GM12865 (cell line): Measurements from ENCODE around the gene INSIG2.
A peak's percentile ranks its signal among the peaks of the same experiment; 100 is the strongest.

ENCODE experiments used
- DNase-seq: peaks from one replicate; pipeline ENCODE4 v3.0.0; 2010; ENCODE audit warnings: low read depth
- H3K4me3 ChIP-seq: 2 replicates; pipeline ENCODE4 v1.5.1; 2011; ENCODE audit warnings: mild to moderate bottlenecking, low read depth, low read length, control low read depth
- TF ChIP-seq, protein P1 (sequence below): IDR thresholded peaks from 2 replicates; pipeline ENCODE4 v1.5.1; 2011; ENCODE audit warnings: low read length, control low read depth, low read depth, inconsistent platforms; ENCODE audit not compliant: insufficient read depth; ENCODE audit errors: missing control alignments

INSIG2 gene

DNA sequence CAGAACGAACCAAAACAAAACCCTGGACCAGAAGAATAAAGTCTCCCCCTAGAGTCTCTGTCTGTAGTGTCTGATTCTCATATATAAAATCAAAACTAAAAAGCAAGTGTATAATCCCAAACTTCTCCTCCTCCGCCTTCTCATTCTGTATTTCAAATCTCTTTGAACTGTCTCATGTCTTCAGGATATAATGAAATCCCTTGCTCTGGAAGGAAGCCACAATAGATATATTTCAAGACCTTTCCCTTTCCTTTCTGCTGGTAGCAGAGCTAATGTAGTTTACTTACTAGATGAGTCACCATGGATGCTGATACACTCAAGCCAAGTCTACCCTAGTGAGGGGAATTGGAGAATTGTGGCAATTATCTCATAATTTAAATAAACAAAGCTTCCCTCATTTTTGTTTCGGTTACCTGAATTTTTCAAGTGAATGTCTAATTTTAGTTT is 40.9 kb upstream of the INSIG2 start:
- no peak overlapping the region for H3K4me3 ChIP-seq
- no peak for DNase-seq
- TF ChIP-seq, protein P1, sequence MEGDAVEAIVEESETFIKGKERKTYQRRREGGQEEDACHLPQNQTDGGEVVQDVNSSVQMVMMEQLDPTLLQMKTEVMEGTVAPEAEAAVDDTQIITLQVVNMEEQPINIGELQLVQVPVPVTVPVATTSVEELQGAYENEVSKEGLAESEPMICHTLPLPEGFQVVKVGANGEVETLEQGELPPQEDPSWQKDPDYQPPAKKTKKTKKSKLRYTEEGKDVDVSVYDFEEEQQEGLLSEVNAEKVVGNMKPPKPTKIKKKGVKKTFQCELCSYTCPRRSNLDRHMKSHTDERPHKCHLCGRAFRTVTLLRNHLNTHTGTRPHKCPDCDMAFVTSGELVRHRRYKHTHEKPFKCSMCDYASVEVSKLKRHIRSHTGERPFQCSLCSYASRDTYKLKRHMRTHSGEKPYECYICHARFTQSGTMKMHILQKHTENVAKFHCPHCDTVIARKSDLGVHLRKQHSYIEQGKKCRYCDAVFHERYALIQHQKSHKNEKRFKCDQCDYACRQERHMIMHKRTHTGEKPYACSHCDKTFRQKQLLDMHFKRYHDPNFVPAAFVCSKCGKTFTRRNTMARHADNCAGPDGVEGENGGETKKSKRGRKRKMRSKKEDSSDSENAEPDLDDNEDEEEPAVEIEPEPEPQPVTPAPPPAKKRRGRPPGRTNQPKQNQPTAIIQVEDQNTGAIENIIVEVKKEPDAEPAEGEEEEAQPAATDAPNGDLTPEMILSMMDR: no peak

DNA sequence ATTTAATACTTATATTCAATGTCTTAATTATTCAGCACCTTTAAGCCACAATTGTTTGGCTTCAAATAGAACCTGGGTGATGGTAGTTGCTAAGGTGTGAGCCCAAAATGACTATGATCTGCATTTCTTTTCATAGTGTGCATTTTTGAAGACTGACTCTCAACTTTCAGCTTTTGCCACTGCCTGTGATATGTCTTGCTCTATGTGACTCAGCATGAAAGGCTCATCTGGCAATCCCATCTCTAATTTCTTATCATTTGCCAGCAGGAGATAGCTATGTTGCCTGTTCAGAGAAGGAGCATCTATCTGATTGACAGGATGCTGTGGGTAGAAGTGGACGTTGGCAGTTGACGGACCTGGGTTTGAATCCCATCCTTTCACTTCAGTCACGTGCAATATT is 39.9 kb upstream of the INSIG2 start:
- no peak for DNase-seq
- TF ChIP-seq, protein P1: no peak
- H3K4me3 ChIP-seq: no peak overlapping the region

DNA sequence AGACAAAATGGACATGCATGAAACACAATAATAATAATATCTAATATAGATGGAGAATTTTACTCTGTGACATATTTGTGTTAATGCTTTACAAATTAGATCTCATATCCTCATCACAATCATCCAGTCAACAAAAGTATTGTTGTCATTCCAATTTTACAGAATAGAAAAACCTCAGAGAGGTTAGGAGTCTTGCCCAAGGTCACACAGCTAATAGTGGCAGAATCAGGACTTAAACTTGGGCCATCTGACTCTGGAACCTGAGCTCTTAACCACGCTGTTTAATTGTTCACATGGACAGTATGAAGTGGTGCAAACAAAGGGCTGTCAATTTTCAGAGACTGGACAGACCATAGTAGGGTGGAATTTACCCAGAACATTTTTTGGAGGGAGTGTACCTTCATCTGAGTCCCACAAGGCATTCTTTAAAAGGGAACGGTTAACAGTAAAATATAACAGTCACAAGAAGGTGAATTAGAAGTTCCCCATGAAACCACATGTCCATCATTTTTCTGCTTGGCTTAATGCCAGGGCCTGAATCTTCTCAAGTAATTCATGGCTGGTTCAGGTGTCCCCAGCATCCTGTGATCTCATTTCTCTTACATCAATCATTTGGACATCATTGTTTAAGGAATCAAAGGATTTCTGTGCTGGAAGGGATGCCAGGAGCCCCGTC is 39.0 kb upstream of the INSIG2 start:
- no peak overlapping the region for H3K4me3 ChIP-seq
- peak; percentile 38 for DNase-seq

DNA sequence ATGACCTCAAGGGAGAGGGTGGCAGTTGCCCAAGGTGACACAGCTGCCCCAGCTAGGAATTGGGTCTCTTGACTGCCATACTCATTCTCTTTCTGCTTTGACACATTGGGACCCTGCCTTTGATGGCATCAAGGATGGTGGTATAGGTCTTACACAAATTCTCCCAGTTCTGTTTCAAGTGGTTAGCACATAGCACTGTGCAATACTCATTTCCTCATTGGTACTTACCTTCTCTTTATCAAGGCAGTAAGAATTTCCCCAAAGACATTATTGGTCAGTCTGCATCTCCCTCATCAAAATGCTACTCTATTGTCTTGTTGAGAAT is 38.5 kb upstream of the INSIG2 start:
- H3K4me3 ChIP-seq: no peak overlapping the region
- DNase-seq: peak; percentile 38
- TF ChIP-seq, protein P1: no peak

More for the DNA sequence above, 39.0 kb upstream of the INSIG2 start:
- TF ChIP-seq, protein P1: no peak

DNA sequence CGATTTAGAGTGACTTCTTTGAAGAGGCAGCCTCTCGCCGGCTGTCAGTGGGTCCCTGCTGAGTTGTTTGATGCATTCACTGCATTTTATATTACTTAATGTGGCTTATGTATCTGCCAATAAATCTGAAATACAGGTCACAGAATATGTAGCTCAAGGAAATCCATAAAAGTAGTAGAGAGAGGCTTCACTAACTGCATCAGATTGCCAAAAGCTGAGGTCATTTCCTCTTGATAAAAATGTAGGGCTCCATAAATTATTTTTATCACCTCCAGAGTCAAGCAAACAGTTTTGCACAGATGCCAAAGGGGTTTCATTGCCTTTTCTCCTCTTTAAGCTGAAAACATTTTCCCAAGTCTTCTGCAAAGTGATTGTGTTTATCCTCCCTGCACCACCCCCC is 37.9 kb upstream of the INSIG2 start:
- no peak for DNase-seq
- H3K4me3 ChIP-seq: no peak overlapping the region
- TF ChIP-seq, protein P1: no peak

DNA sequence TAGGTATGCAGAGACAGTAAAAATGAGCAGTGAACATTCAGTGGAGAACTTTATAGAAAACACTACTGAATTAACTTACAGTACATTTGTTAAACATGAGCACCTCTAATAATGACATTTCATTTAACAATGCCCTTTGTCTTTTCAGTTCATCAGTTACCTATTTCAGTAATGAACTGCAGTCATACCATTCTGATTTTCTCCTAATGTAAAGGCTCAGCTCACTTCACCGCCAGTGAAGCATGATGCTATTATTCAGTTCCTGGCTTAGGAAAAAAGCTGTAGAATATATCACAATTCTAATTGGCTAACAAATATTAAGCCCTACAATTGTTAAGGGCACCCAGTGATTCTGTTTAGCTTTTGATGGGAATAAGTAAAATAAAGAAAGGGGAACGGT is 37.3 kb upstream of the INSIG2 start:
- no peak overlapping the region for H3K4me3 ChIP-seq
- no peak for DNase-seq
- TF ChIP-seq, protein P1: no peak

DNA sequence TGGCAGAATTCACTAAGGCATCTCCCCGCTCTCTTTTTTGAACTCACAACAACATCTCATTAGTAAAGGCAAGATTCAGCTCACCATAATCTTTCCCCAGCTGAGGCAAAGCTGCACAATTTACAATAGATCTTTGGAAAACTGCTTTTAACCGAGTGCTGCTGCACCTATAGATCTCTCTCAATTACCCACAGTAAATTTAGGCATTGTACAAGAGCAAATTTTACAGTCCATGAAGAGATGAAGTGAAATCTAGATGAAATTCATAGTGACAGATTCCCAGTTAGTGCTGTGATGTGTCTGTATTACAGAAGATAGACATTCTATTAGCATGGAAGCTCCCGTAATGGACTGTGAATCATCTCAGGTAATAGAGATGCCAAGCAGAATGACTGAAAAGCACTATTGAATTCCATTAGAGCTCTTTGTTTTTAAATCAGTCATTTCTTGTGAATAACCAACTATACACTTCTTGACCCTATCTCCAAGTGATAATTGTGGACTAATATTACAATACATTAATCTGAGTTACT is 36.4 kb upstream of the INSIG2 start:
- DNase-seq: no peak
- TF ChIP-seq, protein P1: no peak
- H3K4me3 ChIP-seq: no peak overlapping the region
